Measurements from ENCODE around the gene EGFR. TPM values are rescaled to one million over a fixed set of nuclear protein-coding genes. Genes with fewer than 3 reads are reported as not detected.

The EGFR gene
- total RNA-seq (2014; rRNA removed) = 78.7 and 94.1 TPM in 2 replicates
- polyA plus RNA-seq (2012) = 26.0 TPM

- DNase-seq (ENCODE audit: low read depth) = peak; percentile 84
Measured at GRCh38 chr7:55018361-55019190, at the start of gene EGFR. Gene EGFR, plus strand, starts transcription at chr7:55019017. Its CDS starts 261 bp downstream, at chr7:55019278.

- peak; percentile 42 for DNase-seq (ENCODE audit: low read depth)
Measured at GRCh38 chr7:54969208-54969967, 49.4 kb upstream of the EGFR start.

GRCh38 chr7:54972733-54973294 lies 46.0 kb upstream of the EGFR start:
- no peak for DNase-seq (ENCODE audit: low read depth)

- DNase-seq (ENCODE audit: low read depth) = no peak
Measured at GRCh38 chr7:54978364-54979116, 40.3 kb upstream of the EGFR start.

- DNase-seq (ENCODE audit: low read depth) = no peak
Measured at GRCh38 chr7:54980521-54980920, 38.3 kb upstream of the EGFR start.

GRCh38 chr7:54981913-54982312 lies 36.9 kb upstream of the EGFR start:
- no peak for DNase-seq (ENCODE audit: low read depth)

- DNase-seq (ENCODE audit: low read depth) = peak; percentile 100
Measured at GRCh38 chr7:54985426-54986330, 33.1 kb upstream of the EGFR start.

GRCh38 chr7:54986716-54987115 lies 32.1 kb upstream of the EGFR start:
- DNase-seq (ENCODE audit: low read depth) = no peak

GRCh38 chr7:54987772-54988171 lies 31.0 kb upstream of the EGFR start:
- DNase-seq (ENCODE audit: low read depth) = no peak

- DNase-seq (ENCODE audit: low read depth) = no peak
Measured at GRCh38 chr7:54988516-54988915, 30.3 kb upstream of the EGFR start.

GRCh38 chr7:54989453-54990225 lies 29.2 kb upstream of the EGFR start:
- no peak for DNase-seq (ENCODE audit: low read depth)

GRCh38 chr7:54991341-54991740 lies 27.5 kb upstream of the EGFR start:
- DNase-seq (ENCODE audit: low read depth) = no peak

- DNase-seq (ENCODE audit: low read depth) = peak; percentile 79
Measured at GRCh38 chr7:54992871-54993475, 25.8 kb upstream of the EGFR start.

- DNase-seq (ENCODE audit: low read depth) = no peak
Measured at GRCh38 chr7:54995166-54995565, 23.7 kb upstream of the EGFR start.

GRCh38 chr7:54995610-54996363 lies 23.0 kb upstream of the EGFR start:
- peak; percentile 29 for DNase-seq (ENCODE audit: low read depth)

- DNase-seq (ENCODE audit: low read depth) = no peak
Measured at GRCh38 chr7:54996391-54996790, 22.4 kb upstream of the EGFR start.

- no peak for DNase-seq (ENCODE audit: low read depth)
Measured at GRCh38 chr7:55004579-55004978, 14.2 kb upstream of the EGFR start.

- no peak for DNase-seq (ENCODE audit: low read depth)
Measured at GRCh38 chr7:55005241-55005851, 13.5 kb upstream of the EGFR start.

All from LHCN-M2 (cell line).